Measurements from ENCODE around the gene OLFML2A.

OLFML2A gene

GRCh38 chr9:124812441-124812876 lies 35.5 kb downstream of the OLFML2A start (continued):
- no peak for TF ChIP-seq BCL11A (tag by site-specific recombination; IDR thresholded peaks at IDR 0.05; ENCODE audit: low read depth)
- TF ChIP-seq ZBTB11 (tag by site-specific recombination; conservative IDR thresholded peaks at IDR 0.05; ENCODE audit: low read depth) = no peak
- TF ChIP-seq, protein P1, sequence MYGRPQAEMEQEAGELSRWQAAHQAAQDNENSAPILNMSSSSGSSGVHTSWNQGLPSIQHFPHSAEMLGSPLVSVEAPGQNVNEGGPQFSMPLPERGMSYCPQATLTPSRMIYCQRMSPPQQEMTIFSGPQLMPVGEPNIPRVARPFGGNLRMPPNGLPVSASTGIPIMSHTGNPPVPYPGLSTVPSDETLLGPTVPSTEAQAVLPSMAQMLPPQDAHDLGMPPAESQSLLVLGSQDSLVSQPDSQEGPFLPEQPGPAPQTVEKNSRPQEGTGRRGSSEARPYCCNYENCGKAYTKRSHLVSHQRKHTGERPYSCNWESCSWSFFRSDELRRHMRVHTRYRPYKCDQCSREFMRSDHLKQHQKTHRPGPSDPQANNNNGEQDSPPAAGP (tag by site-specific recombination; IDR thresholded peaks at IDR 0.05) = 0 out of 2 replicates have a peak, but pooled peaks have one; percentile 23
- TF ChIP-seq ZNF660 (tag by site-specific recombination; IDR thresholded peaks at IDR 0.05) = peak; percentile 78
- no peak for TF ChIP-seq ZNF350 (tag by site-specific recombination; IDR thresholded peaks at IDR 0.05)
- no peak for TF ChIP-seq ZNF311 (tag by site-specific recombination; IDR thresholded peaks at IDR 0.05; ENCODE audit: borderline replicate concordance)
- no peak for TF ChIP-seq ZFP41 (tag by site-specific recombination; IDR thresholded peaks at IDR 0.05; ENCODE audit: borderline replicate concordance)
- TF ChIP-seq TCF7L2 (IDR thresholded peaks at IDR 0.05; ENCODE audit: borderline replicate concordance, low read depth, low read length) = no peak
- TF ChIP-seq ZNF510 (tag by site-specific recombination; IDR thresholded peaks at IDR 0.05; ENCODE audit: insufficient replicate concordance) = no peak
- TF ChIP-seq ZNF707 (tag by site-specific recombination; IDR thresholded peaks at IDR 0.05) = no peak
- peak; percentile 66 for TF ChIP-seq GLIS2 (tag by site-specific recombination; IDR thresholded peaks at IDR 0.05)
- TF ChIP-seq ZBTB8A (tag by site-specific recombination; IDR thresholded peaks at IDR 0.05) = no peak
- TF ChIP-seq REST (tag by site-specific recombination; IDR thresholded peaks at IDR 0.05) = no peak
- TF ChIP-seq ZNF658 (tag by site-specific recombination; IDR thresholded peaks at IDR 0.05) = no peak
- no peak for TF ChIP-seq ZNF394 (tag by site-specific recombination; IDR thresholded peaks at IDR 0.05; ENCODE audit: borderline replicate concordance)
- no peak for TF ChIP-seq ZNF596 (tag by site-specific recombination; IDR thresholded peaks at IDR 0.05)
- TF ChIP-seq ZNF148 (tag by site-specific recombination; IDR thresholded peaks at IDR 0.05; ENCODE audit: borderline replicate concordance) = no peak
- 0 out of 2 replicates have a peak, but pooled peaks have one; percentile 48 for TF ChIP-seq HOXD13 (CRISPR knock-in tag; IDR thresholded peaks at IDR 0.05; ENCODE audit: borderline replicate concordance)
- TF ChIP-seq ZNF76 (tag by site-specific recombination; IDR thresholded peaks at IDR 0.05; ENCODE audit: borderline replicate concordance, low read depth) = peak; percentile 59; the same call in 1 of the 2 replicates
- no peak for TF ChIP-seq ZFP37 (tag by site-specific recombination; IDR thresholded peaks at IDR 0.05)
- TF ChIP-seq ZBTB48 (tag by site-specific recombination; IDR thresholded peaks at IDR 0.05) = 0 out of 2 replicates have a peak, but pooled peaks have one; percentile 43
- TF ChIP-seq ZNF639 (tag by site-specific recombination; IDR thresholded peaks at IDR 0.05) = peak; percentile 26; the same call in 1 of the 2 replicates
- TF ChIP-seq, protein P2, sequence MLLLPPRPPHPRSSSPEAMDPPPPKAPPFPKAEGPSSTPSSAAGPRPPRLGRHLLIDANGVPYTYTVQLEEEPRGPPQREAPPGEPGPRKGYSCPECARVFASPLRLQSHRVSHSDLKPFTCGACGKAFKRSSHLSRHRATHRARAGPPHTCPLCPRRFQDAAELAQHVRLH (tag by site-specific recombination; IDR thresholded peaks at IDR 0.05) = no peak
- TF ChIP-seq, protein P3, sequence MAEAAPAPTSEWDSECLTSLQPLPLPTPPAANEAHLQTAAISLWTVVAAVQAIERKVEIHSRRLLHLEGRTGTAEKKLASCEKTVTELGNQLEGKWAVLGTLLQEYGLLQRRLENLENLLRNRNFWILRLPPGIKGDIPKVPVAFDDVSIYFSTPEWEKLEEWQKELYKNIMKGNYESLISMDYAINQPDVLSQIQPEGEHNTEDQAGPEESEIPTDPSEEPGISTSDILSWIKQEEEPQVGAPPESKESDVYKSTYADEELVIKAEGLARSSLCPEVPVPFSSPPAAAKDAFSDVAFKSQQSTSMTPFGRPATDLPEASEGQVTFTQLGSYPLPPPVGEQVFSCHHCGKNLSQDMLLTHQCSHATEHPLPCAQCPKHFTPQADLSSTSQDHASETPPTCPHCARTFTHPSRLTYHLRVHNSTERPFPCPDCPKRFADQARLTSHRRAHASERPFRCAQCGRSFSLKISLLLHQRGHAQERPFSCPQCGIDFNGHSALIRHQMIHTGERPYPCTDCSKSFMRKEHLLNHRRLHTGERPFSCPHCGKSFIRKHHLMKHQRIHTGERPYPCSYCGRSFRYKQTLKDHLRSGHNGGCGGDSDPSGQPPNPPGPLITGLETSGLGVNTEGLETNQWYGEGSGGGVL (tag by site-specific recombination; IDR thresholded peaks at IDR 0.05) = peak; percentile 51; the same call in 1 of the 2 replicates

All from HEK293 (cell line).